ENCODE measurements around the gene ZCCHC7.
"Not testable (repeated sequence)": the region's sequence is repeated elsewhere in the genome, so short reads cannot be mapped to it uniquely, and the experiment has no call there.

- TF ChIP-seq EZH2phosphoT487 (IDR thresholded peaks at IDR 0.05; ENCODE audit: unreplicated experiment); REST (IDR thresholded peaks at IDR 0.05; ENCODE audit: unreplicated experiment); CTCF (conservative IDR thresholded peaks at IDR 0.05; ENCODE audit: low read depth in 2 of 2); NANOG (IDR thresholded peaks at IDR 0.05; ENCODE audit: borderline replicate concordance); POLR2AphosphoS5 (IDR thresholded peaks at IDR 0.05; ENCODE audit: low read depth); CREB1 (CRISPR knock-in tag; IDR thresholded peaks at IDR 0.05; ENCODE audit: low read depth); EZH2 (IDR thresholded peaks at IDR 0.05; ENCODE audit: low read depth, unreplicated experiment); ZNF331 (CRISPR knock-in tag; IDR thresholded peaks at IDR 0.05; ENCODE audit: low read depth); JUNB (IDR thresholded peaks at IDR 0.05; ENCODE audit: unreplicated experiment); ETS1 (IDR thresholded peaks at IDR 0.05): not testable (repeated sequence)
These were observed 27.6 kb upstream of the ZCCHC7 start for GRCh38 chr9:37092714-37093295.
